H9 (cell line): ENCODE data around the gene SPDL1. TPM values are rescaled to one million over a fixed set of nuclear protein-coding genes. Genes with fewer than 3 reads are reported as not detected.

ENCODE experiments used
- DNase-seq: peaks from one replicate; pipeline ENCODE4 v3.0.0-alpha.2; 2017
- H2AFZ ChIP-seq: one replicate; pipeline ENCODE4 v1.6.1; 2013; ENCODE audit warnings: mild to moderate bottlenecking, low read length, control low read depth, moderate library complexity
- H2AK5ac ChIP-seq: 2 replicates; pipeline ENCODE4 v1.6.1; 2013; ENCODE audit warnings: low read length, control low read depth, mixed read lengths; ENCODE audit not compliant: insufficient read length
- H2BK120ac ChIP-seq: one replicate; pipeline ENCODE4 v1.6.1; 2013; ENCODE audit warnings: low read depth, mild to moderate bottlenecking, low read length, control low read depth, inconsistent platforms; ENCODE audit not compliant: poor library complexity, severe bottlenecking
- H2BK12ac ChIP-seq: 2 replicates; pipeline ENCODE4 v1.6.1; 2013; ENCODE audit warnings: low read length, control low read depth, mixed read lengths, low read depth; ENCODE audit not compliant: insufficient read length
- H2BK15ac ChIP-seq: 2 replicates; pipeline ENCODE4 v1.6.1; 2013; ENCODE audit warnings: low read depth, low read length, control low read depth
- H2BK20ac ChIP-seq: one replicate; pipeline ENCODE4 v1.6.1; 2013; ENCODE audit warnings: low read depth, mild to moderate bottlenecking, low read length, control low read depth, inconsistent platforms; ENCODE audit not compliant: poor library complexity, severe bottlenecking
- H2BK5ac ChIP-seq: 2 replicates; pipeline ENCODE4 v1.6.1; 2013; ENCODE audit warnings: low read length, control low read depth, mixed read lengths; ENCODE audit not compliant: insufficient read length
- H3K14ac ChIP-seq: 2 replicates; pipeline ENCODE4 v1.6.1; 2013; ENCODE audit warnings: low read length, control low read depth; ENCODE audit not compliant: insufficient read depth
- H3K18ac ChIP-seq: 2 replicates; pipeline ENCODE4 v1.6.1; 2013; ENCODE audit warnings: low read depth, mild to moderate bottlenecking, mixed read lengths, low read length, control low read depth; ENCODE audit not compliant: insufficient read length
- H3K23ac ChIP-seq: 2 replicates; pipeline ENCODE4 v1.6.1; 2013; ENCODE audit warnings: low read length, control low read depth, mixed read lengths, low read depth; ENCODE audit not compliant: insufficient read length
- H3K23me2 ChIP-seq: 2 replicates; pipeline ENCODE4 v1.6.1; 2013; ENCODE audit warnings: low read depth, mild to moderate bottlenecking, mixed read lengths, low read length, control low read depth; ENCODE audit not compliant: insufficient read length, poor library complexity, severe bottlenecking
- H3K27ac ChIP-seq: 2 replicates; pipeline ENCODE4 v1.5.1; 2013; ENCODE audit warnings: low read length, control low read depth, mixed read lengths, low read depth; ENCODE audit not compliant: insufficient read length
- H3K27me3 ChIP-seq: 2 replicates; pipeline ENCODE4 v1.6.1; 2013; ENCODE audit warnings: low read length, control low read depth, inconsistent platforms; ENCODE audit not compliant: insufficient read depth
- H3K4ac ChIP-seq: 2 replicates; pipeline ENCODE4 v1.6.1; 2013; ENCODE audit warnings: low read depth, mild to moderate bottlenecking, control low read depth, inconsistent platforms, low read length, moderate library complexity
- H3K4me1 ChIP-seq: 2 replicates; pipeline ENCODE4 v1.6.1; 2013; ENCODE audit warnings: low read length, control low read depth, inconsistent platforms; ENCODE audit not compliant: insufficient read depth
- H3K4me2 ChIP-seq: 2 replicates; pipeline ENCODE4 v1.6.1; 2013; ENCODE audit warnings: low read length, control low read depth, mixed read lengths; ENCODE audit not compliant: insufficient read length, insufficient read depth
- H3K56ac ChIP-seq: 2 replicates; pipeline ENCODE4 v1.6.1; 2013; ENCODE audit warnings: low read depth, mild to moderate bottlenecking, mixed read lengths, low read length, control low read depth; ENCODE audit not compliant: insufficient read length
- H3K79me1 ChIP-seq: 2 replicates; pipeline ENCODE4 v1.6.1; 2013; ENCODE audit warnings: low read depth, mild to moderate bottlenecking, moderate library complexity, low read length, control low read depth, inconsistent platforms; ENCODE audit not compliant: insufficient read depth, poor library complexity, severe bottlenecking
- H3K79me2 ChIP-seq: 2 replicates; pipeline ENCODE4 v1.6.1; 2013; ENCODE audit warnings: low read length, control low read depth, inconsistent platforms; ENCODE audit not compliant: insufficient read depth
- H3K9ac ChIP-seq: 2 replicates; pipeline ENCODE4 v1.6.1; 2013; ENCODE audit warnings: low read length, control low read depth, mixed read lengths; ENCODE audit not compliant: insufficient read length; ENCODE audit errors: extremely low read depth
- H3K9me3 ChIP-seq: one replicate; pipeline ENCODE4 v1.6.1; 2013; ENCODE audit warnings: low read depth, low read length, inconsistent platforms; ENCODE audit not compliant: control insufficient read depth
- H3T11ph ChIP-seq: one replicate; pipeline ENCODE4 v1.6.1; 2013; ENCODE audit warnings: mild to moderate bottlenecking, low read length, control low read depth, inconsistent platforms
- H4K20me1 ChIP-seq: one replicate; pipeline ENCODE4 v1.6.1; 2013; ENCODE audit not compliant: control insufficient read depth, insufficient read length, insufficient read depth
- H4K5ac ChIP-seq: 2 replicates; pipeline ENCODE4 v1.6.1; 2013; ENCODE audit warnings: low read depth, mild to moderate bottlenecking, mixed read lengths, low read length, control low read depth; ENCODE audit not compliant: insufficient read length
- H4K8ac ChIP-seq: replicated peaks from 2 replicates; pipeline ENCODE4 v1.6.1; 2013; ENCODE audit warnings: low read length, control low read depth, mixed read lengths, low read depth; ENCODE audit not compliant: insufficient read length
- H4K91ac ChIP-seq: 2 replicates; pipeline ENCODE4 v1.6.1; 2013; ENCODE audit warnings: low read depth, mild to moderate bottlenecking, moderate library complexity, mixed read lengths, low read length, control low read depth; ENCODE audit not compliant: insufficient read length
- H3K27ac Mint-ChIP-seq, 3 experiments: 2 replicates in 2 of 3; 3 replicates in 1 of 3; pipeline ENCODE4 v1.8.0; 2020 to 2021; ENCODE audit warnings: mixed read lengths in 3 of 3, mild to moderate bottlenecking in 1 of 3, moderate library complexity in 1 of 3
- H3K27me3 Mint-ChIP-seq: 2 replicates; pipeline ENCODE4 v1.8.0; 2021; ENCODE audit warnings: low read depth, mild to moderate bottlenecking, moderate library complexity, mixed read lengths
- H3K36me3 Mint-ChIP-seq, 3 experiments: 2 replicates in 2 of 3; 3 replicates in 1 of 3; pipeline ENCODE4 v1.8.0; 2020 to 2021; ENCODE audit warnings: low read depth in 3 of 3, mixed read lengths in 3 of 3; ENCODE audit not compliant: insufficient read depth in 1 of 3
- H3K4me1 Mint-ChIP-seq, 2 experiments: 2 replicates each; pipeline ENCODE4 v1.8.0; 2020; ENCODE audit warnings: mixed read lengths in 2 of 2
- H3K4me3 Mint-ChIP-seq, 2 experiments: 2 replicates in 1 of 2; 3 replicates in 1 of 2; pipeline ENCODE4 v1.8.0; 2020 to 2021; ENCODE audit warnings: mild to moderate bottlenecking in 2 of 2, mixed read lengths in 2 of 2, moderate library complexity in 1 of 2
- H3K9me3 Mint-ChIP-seq, 2 experiments: 2 replicates in 1 of 2; 3 replicates in 1 of 2; pipeline ENCODE4 v1.8.0; 2020; ENCODE audit warnings: mild to moderate bottlenecking in 2 of 2, mixed read lengths in 2 of 2, moderate library complexity in 1 of 2
- CTCF ChIP-seq: fragments of 200-600 bp; sonication (generic); conservative IDR thresholded peaks from 3 replicates; pipeline ENCODE4 v1.8.0; 2021; ENCODE audit warnings: antibody characterized with exemption, mild to moderate bottlenecking
- WGBS: extraction: QIAGEN DNeasy Blood & Tissue Kit; methylation state at CpG from one replicate; pipeline ENCODE4 v1.1.7; 2013; ENCODE audit warnings: missing lambda C conversion rate, low lambda C conversion rate, mixed read lengths; ENCODE audit not compliant: insufficient read length; ENCODE audit errors: extremely low coverage; 5-methylcytosine and 5-hydroxymethylcytosine counted together
- long read RNA-seq: library from polyadenylated mRNA; unstranded; transcript quantifications from one replicate; pipeline ENCODE4 v2.0.0, GENCODE V29; 2020
- total RNA-seq: library from RNA; stranded (reverse); gene quantifications from 2 replicates; pipeline ENCODE4 v1.2.1, GENCODE V29; 2021

SPDL1 gene
- 48.5 and 49.4 TPM in 2 replicates for total RNA-seq
- long read RNA-seq, transcript SPDL1-201 (12 exons, 2,668 nt), result major isoform, 194 of 263 reads
- long read RNA-seq, partial matches to known transcripts, result 19 of 263 reads
- long read RNA-seq, other reads (novel, unspliced or antisense), result 50 of 263 reads

GRCh38 chr5:169583424-169584220 is at the start of gene SPDL1:
Gene SPDL1 (plus strand): TSS chr5:169583773. CDS start chr5:169588417, 4,644 bp downstream.
- Histone ChIP-seq H3K23me2 (peaks cover 8% of the 10 kb centered on the region), H2BK15ac (no peak within 1 kb of the TSS), H3K9me3 (no peaks in the 10 kb centered on the region), H2AFZ (no peak within 1 kb of the TSS), H3K9ac (peak within 1 kb of the TSS; percentile 99), H2AK5ac (no peak within 1 kb of the TSS), H2BK5ac (no peak within 1 kb of the TSS), H3K14ac (peak within 1 kb of the TSS; percentile 99), H3K79me2 (peaks cover 3% of the 10 kb centered on the region; the same call in 1 of the 2 replicates), H3K18ac (peak within 1 kb of the TSS; percentile 89), H2BK20ac (no peak within 1 kb of the TSS), H3K27ac (no peak within 1 kb of the TSS), H4K91ac (no peak within 1 kb of the TSS), H3K27me3 (no peaks in the 10 kb centered on the region), H4K20me1 (no peaks in the 10 kb centered on the region), H3K79me1 (peaks cover 3% of the 10 kb centered on the region), H3K4me1 (no peaks in the 10 kb centered on the region), H3K4ac (no peak within 1 kb of the TSS), H3K56ac (no peak within 1 kb of the TSS), H2BK12ac (peak within 1 kb of the TSS; percentile 64), H3T11ph (no peak within 1 kb of the TSS), H3K4me2 (peak within 1 kb of the TSS; percentile 95), H3K23ac (no peak within 1 kb of the TSS), H4K8ac (no peak within 1 kb of the TSS), H2BK120ac (no peak within 1 kb of the TSS), H4K5ac (no peak within 1 kb of the TSS)
- Mint-ChIP-seq H3K4me1 (peaks cover 12 to 14% of the 10 kb centered on the region in 2 experiments), H3K4me3 (peak within 1 kb of the TSS; percentile 96 to 97), H3K9me3 (no peaks in the 10 kb centered on the region), H3K27me3 (peaks cover 16% of the 10 kb centered on the region), H3K27ac (peak within 1 kb of the TSS; percentile 82 to 99 (median 99)), H3K36me3 (peaks cover 1 to 7% (median 6%) of the 10 kb centered on the region in 3 experiments; a peak in 6 of 7 replicates)
- WGBS, result no CpG with 5 or more reads among the region's 53 CpGs
- peak; percentile 95 for DNase-seq
- TF ChIP-seq CTCF, result no peak
